Measurements from ENCODE around the gene RPGR.

RPGR gene

DNA sequence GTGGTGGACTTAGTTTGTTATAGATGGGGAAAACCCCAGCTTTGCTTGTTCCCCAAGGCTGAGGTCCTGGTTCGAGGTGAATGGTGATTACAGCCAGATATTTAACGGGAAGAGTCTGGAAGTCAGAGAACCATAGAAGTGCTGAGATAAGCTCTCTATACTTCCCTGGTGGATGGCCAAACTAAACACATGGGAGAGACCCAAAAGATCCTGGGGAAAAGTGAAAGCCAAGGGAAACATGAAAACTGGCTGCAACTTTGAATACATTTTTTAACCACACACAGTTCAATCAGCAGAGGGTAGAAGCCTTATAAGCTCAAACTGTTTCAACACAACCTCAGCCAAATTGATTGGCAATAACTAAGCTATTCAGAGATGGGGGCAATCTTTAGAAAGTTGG is 77.3 kb downstream of the RPGR start:
- H3K9me3 Mint-ChIP-seq, result no peaks in the 10 kb centered on the region
- ATAC-seq (no peak), DNase-seq (ENCODE audit: low spot score in 2 of 2) (no peak)
- no peaks in the 10 kb centered on the region for H3K36me3 Mint-ChIP-seq
- no peaks in the 10 kb centered on the region for H3K4me1 Mint-ChIP-seq
- no peak overlapping the region for H3K27ac Mint-ChIP-seq
- H3K4me3 Mint-ChIP-seq, result no peak overlapping the region

GRCh38 chrX:38247051-38247450 is 80.3 kb downstream of the RPGR start:
- H3K4me1 Mint-ChIP-seq, result no peaks in the 10 kb centered on the region
- ATAC-seq, result peak; percentile 57
- no peak overlapping the region for H3K27ac Mint-ChIP-seq

GRCh38 chrX:38240541-38240940 is 86.8 kb downstream of the RPGR start:
- Mint-ChIP-seq H3K27ac (no peak overlapping the region), H3K9me3 (no peaks in the 10 kb centered on the region), H3K4me1 (peaks cover 5% of the 10 kb centered on the region), H3K36me3 (no peaks in the 10 kb centered on the region), H3K4me3 (no peak overlapping the region)
- ATAC-seq (no peak), DNase-seq (ENCODE audit: low spot score in 2 of 2) (no peak)

More at GRCh38 chrX:38247051-38247450, 80.3 kb downstream of the RPGR start:
- Mint-ChIP-seq H3K36me3 (no peaks in the 10 kb centered on the region), H3K9me3 (no peaks in the 10 kb centered on the region), H3K4me3 (no peak overlapping the region)
- no peak for DNase-seq (ENCODE audit: low spot score in 2 of 2)

DNA sequence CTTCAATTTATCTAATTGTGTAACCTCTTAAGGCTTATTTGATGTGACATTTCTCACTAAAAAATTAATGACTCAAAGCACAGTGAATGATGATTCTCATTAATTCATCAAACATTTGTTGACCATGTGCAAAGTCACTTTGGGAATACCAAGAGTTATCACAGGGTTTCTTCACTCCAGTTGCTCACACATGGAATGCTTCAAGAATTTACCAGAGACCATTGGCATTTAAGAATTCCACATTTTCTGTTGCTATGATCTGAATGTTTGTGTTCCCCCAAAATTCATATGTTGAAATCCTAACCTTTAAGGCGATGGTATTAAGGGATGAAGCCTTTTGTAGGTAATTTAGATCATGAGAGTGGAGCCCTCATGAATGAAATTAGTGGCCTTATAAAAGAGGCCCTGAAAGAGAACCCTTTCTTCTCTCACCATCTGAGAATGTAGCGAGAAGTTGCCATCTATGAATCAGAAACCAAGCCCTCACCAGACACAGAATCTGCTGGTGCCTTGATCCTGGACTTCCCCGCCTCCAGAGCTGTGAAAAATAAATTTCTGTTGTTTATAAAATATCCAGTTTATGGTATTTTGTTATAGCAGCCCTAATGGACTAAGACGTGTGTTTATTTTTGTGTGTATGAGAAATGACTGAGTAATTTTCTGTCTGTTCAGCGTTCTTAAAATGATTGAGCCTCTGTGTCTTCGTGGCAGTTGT is 90.3 kb downstream of the RPGR start:
- H3K4me3 Mint-ChIP-seq, result no peak overlapping the region
- no peaks in the 10 kb centered on the region for H3K9me3 Mint-ChIP-seq
- DNase-seq (ENCODE audit: low spot score in 2 of 2), result no peak
- no peak for ATAC-seq
- H3K27ac Mint-ChIP-seq, result no peak overlapping the region
- no peaks in the 10 kb centered on the region for H3K36me3 Mint-ChIP-seq
- peaks cover 5% of the 10 kb centered on the region for H3K4me1 Mint-ChIP-seq

GRCh38 chrX:38233891-38234667 is 93.2 kb downstream of the RPGR start:
- H3K4me1 Mint-ChIP-seq, result peaks cover 5% of the 10 kb centered on the region
- no peaks in the 10 kb centered on the region for H3K9me3 Mint-ChIP-seq
- ATAC-seq (no peak), DNase-seq (ENCODE audit: low spot score in 2 of 2) (no peak)
- H3K36me3 Mint-ChIP-seq, result no peaks in the 10 kb centered on the region
- no peak overlapping the region for H3K4me3 Mint-ChIP-seq
- H3K27ac Mint-ChIP-seq, result no peak overlapping the region

DNA sequence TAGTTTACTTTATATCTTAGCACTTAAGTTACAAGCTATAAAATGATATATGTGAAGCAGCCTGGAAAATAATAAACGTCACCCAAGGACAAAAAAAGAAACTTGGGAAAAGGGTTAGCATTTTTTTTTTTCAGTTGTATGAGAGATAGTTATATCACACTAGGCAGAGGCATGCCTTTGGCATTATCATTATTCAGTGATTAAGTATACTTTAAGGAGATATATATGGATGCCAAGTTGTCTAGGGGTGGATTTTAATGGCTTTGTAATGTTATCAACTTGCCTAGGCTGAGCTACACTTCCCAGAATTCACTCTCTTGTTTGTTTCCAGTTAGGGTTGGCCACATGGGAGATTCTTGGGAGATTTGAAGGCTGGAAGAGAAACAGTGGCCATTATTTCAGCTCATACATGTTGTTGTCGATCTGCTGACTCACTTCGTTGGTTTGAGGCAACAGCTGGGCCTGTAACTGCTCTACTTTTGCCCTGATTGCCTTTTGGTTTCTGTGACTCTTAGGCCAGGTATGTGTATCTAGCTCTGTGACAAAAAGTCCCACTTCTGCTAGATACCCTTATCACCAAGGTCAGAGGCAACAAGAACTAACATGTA is 95.1 kb downstream of the RPGR start:
- no peaks in the 10 kb centered on the region for H3K9me3 Mint-ChIP-seq
- no peaks in the 10 kb centered on the region for H3K36me3 Mint-ChIP-seq
- H3K4me1 Mint-ChIP-seq, result no peaks in the 10 kb centered on the region
- DNase-seq (ENCODE audit: low spot score in 2 of 2) (no peak), ATAC-seq (no peak)
- H3K27ac Mint-ChIP-seq, result no peak overlapping the region
- no peak overlapping the region for H3K4me3 Mint-ChIP-seq

DNA sequence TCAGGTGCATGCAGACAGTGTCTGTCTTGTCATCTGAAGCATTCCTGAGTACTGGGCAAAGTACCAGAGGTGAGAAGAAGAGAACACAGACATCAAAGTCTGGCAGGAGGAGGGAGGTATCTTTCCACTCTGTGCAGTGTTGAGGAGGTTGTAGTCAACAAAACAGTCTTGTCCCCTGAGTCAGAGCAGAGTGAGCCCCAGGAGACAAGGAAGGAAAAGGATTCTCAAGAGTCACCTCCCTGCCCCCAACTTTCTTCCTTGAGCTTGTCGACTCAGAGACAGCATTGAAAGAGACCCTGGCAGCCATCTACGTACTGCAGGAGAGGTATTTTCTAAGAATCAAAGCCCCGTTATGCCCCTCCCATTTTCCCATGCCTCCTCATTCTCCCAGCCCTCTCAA is 102.2 kb downstream of the RPGR start:
- H3K4me3 Mint-ChIP-seq, result no peak overlapping the region
- ATAC-seq (no peak), DNase-seq (ENCODE audit: low spot score in 2 of 2) (no peak)
- no peaks in the 10 kb centered on the region for H3K36me3 Mint-ChIP-seq
- H3K9me3 Mint-ChIP-seq, result no peaks in the 10 kb centered on the region
- H3K4me1 Mint-ChIP-seq, result no peaks in the 10 kb centered on the region
- no peak overlapping the region for H3K27ac Mint-ChIP-seq

DNA sequence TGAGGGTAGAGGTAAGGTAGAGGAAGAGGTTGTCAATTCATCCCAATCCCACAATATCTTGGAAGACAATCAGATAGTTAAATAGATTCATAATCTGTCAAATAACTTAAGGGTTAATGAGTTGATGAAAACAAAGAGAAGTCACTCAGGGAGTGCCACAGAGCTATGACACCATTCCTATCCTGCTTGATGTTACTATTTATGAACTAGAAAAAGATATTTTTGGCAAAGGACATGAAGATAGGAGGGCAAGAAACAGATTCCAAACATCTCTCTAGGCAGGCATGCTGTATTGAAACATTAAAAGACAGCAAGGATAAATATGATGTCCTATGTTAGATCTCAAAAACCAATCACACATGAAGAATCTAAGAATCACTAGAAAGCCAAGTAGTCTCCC is 103.1 kb downstream of the RPGR start:
- Mint-ChIP-seq H3K36me3 (no peaks in the 10 kb centered on the region), H3K27ac (no peak overlapping the region), H3K9me3 (no peaks in the 10 kb centered on the region), H3K4me1 (no peaks in the 10 kb centered on the region), H3K4me3 (no peak overlapping the region)
- ATAC-seq (no peak), DNase-seq (ENCODE audit: low spot score in 2 of 2) (no peak)

GRCh38 chrX:38221391-38221929 is 105.8 kb downstream of the RPGR start:
- H3K36me3 Mint-ChIP-seq, result no peaks in the 10 kb centered on the region
- no peak overlapping the region for H3K27ac Mint-ChIP-seq
- ATAC-seq, result no peak
- H3K4me3 Mint-ChIP-seq, result peak overlapping the region; percentile 49
- H3K9me3 Mint-ChIP-seq, result no peaks in the 10 kb centered on the region
- no peak for DNase-seq (ENCODE audit: low spot score in 2 of 2)
- no peaks in the 10 kb centered on the region for H3K4me1 Mint-ChIP-seq

GRCh38 chrX:38220415-38221390 is 106.6 kb downstream of the RPGR start, which contains the start of gene SRPX:
Gene SRPX (minus strand): TSS chrX:38220871. CDS start chrX:38220792, 79 bp downstream.
- no peak within 1 kb of the TSS for H3K27ac Mint-ChIP-seq
- H3K4me1 Mint-ChIP-seq, result no peaks in the 10 kb centered on the region
- H3K36me3 Mint-ChIP-seq, result no peaks in the 10 kb centered on the region
- peak within 1 kb of the TSS; percentile 49 for H3K4me3 Mint-ChIP-seq
- no peak for DNase-seq (ENCODE audit: low spot score in 2 of 2)
- ATAC-seq, result no peak
- no peaks in the 10 kb centered on the region for H3K9me3 Mint-ChIP-seq

- no peaks in the 10 kb centered on the region for H3K4me1 Mint-ChIP-seq
- DNase-seq (ENCODE audit: low spot score in 2 of 2), result no peak
- peak overlapping the region; percentile 49 for H3K4me3 Mint-ChIP-seq
- no peak overlapping the region for H3K27ac Mint-ChIP-seq
- no peaks in the 10 kb centered on the region for H3K36me3 Mint-ChIP-seq
- no peaks in the 10 kb centered on the region for H3K9me3 Mint-ChIP-seq
- no peak for ATAC-seq
Measured at GRCh38 chrX:38220024-38220414, 107.3 kb downstream of the RPGR start.

Measured in stimulated activated effector memory CD8-positive, alpha-beta T cell treated with anti-CD3 and anti-CD28 coated beads, Interleukin-12 subunit alpha, Interleukin-12 subunit beta, amount 100 ng/mL, for 72 hours (primary cell).